ENCODE measurements around the gene BPIFB1. TPM values are rescaled to one million over a fixed set of nuclear protein-coding genes. Genes with fewer than 3 reads are reported as not detected.

Gene BPIFB1
- polyA plus RNA-seq, 6 donors from 2014 or later: not detected

DNA sequence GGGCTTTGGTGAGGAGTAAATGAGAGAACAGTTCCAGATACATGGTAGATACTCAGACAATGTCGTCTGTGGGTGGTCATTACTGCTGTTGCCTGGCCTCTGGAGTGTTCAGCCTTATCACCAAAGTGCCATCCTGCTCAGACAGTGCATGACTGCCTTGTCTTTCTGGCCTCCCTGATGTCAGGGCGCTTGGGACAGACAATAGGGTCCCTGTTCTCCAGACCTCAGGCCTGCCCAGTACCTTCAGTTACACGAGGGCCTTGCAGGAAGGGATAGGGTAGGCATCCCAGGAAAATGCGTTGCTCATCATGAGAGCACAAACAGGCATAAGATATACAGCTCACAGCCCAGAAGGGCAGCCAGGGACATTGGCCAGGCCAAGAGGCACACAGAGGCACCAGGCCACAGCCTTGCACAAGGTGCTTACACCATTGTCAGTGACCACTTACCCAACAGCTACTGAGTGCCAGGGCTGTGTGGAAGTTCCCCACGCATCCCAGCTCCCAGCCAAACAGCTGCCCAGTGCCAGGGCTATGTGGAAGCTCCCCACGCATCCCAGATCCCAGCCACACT is 27.4 kb downstream of the BPIFB1 start:
- no peaks in the 10 kb centered on the region for H3K4me1 Mint-ChIP-seq
- no peaks in the 10 kb centered on the region for H3K36me3 Mint-ChIP-seq
- peaks cover 4 to 13% (median 7%) of the 10 kb centered on the region in 3 donors for H3K27me3 Mint-ChIP-seq
- no peak overlapping the region for H3K4me3 Mint-ChIP-seq
- H3K9me3 Mint-ChIP-seq: peaks cover 0 to 2% (median 0%) of the 10 kb centered on the region in 7 donors
- ATAC-seq (ENCODE audit: low read depth in 2 of 2) (no peak), DNase-seq (no peak)
- H3K27ac Mint-ChIP-seq: no peak overlapping the region

DNA sequence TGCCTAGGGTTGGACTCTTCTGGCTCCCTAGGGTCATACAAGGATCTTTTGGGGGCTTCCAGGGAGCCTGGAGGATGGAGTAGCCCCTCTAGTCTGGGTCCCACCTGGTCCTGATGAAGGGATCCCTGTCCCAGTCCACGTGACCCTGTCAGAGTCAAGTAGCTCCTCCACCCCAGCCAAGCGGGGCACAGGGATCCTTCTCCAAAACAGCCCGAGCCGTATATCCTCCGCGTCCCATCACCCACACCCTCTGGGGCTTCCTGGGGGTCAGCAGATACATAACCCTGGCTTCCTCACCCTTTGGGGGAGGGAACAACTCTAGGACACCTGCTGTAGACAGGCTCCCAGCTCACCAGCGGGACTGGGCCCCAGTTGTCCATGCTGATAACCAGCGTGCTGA is 28.0 kb downstream of the BPIFB1 start:
- no peak for DNase-seq
- no peaks in the 10 kb centered on the region for H3K4me1 Mint-ChIP-seq
- ATAC-seq (ENCODE audit: low read depth in 2 of 2): no peak
- H3K9me3 Mint-ChIP-seq: peaks cover 0 to 2% (median 0%) of the 10 kb centered on the region in 7 donors
- H3K27me3 Mint-ChIP-seq: peaks cover 4 to 13% (median 7%) of the 10 kb centered on the region in 3 donors
- no peaks in the 10 kb centered on the region for H3K36me3 Mint-ChIP-seq
- peak overlapping the region in 1 of 6 donors; percentile 26 for H3K27ac Mint-ChIP-seq
- H3K4me3 Mint-ChIP-seq: no peak overlapping the region

DNA sequence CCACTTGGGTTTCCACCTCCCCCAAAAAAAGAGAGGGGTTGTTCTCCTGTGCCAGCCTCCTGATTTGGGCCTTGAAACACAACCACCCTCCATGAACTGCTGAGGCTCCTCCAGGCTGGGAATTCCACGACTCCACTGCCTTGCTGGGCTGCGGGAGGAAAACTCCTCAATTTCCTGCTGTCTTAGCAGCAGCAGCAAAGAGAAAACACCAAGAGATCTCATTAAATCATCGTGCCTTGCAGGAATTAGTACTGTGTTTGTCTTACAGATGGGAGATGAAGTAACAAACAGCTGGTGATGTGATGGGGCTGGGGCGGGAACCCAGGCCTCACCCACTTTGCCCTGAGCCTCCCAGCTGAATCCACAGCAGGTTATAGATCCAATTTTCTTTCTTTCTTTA is 29.0 kb downstream of the BPIFB1 start:
- H3K27ac Mint-ChIP-seq: no peak overlapping the region
- no peak overlapping the region for H3K4me3 Mint-ChIP-seq
- no peak for ATAC-seq (ENCODE audit: low read depth in 2 of 2)
- DNase-seq: no peak
- H3K4me1 Mint-ChIP-seq: no peaks in the 10 kb centered on the region
- no peaks in the 10 kb centered on the region for H3K36me3 Mint-ChIP-seq
- H3K9me3 Mint-ChIP-seq: peaks cover 0 to 2% (median 0%) of the 10 kb centered on the region in 7 donors
- peaks cover 4 to 14% (median 11%) of the 10 kb centered on the region in 3 donors for H3K27me3 Mint-ChIP-seq

DNA sequence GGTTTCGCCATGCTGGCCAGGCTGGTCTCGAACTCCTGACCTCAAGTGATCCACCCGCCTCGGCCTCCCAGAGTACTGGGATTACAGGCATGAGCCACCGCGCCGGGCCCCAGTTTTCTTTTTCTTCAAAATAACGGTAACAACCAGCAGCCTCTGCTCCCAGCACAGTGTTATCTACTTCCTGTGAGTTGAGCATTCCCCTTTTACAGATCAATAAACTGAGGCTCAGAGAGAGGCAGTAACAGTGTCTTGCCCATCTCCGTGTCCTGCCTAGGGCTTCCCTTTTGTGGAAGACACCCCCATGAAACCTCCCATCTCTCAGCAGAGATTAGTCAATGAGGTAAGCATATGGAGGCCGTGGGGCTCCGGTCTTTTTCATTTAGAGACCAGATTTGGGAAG is 29.6 kb downstream of the BPIFB1 start:
- ATAC-seq (ENCODE audit: low read depth in 2 of 2) (no peak), DNase-seq (no peak)
- Mint-ChIP-seq H3K27ac (no peak overlapping the region), H3K4me3 (no peak overlapping the region), H3K36me3 (no peaks in the 10 kb centered on the region), H3K9me3 (no peaks in the 10 kb centered on the region), H3K4me1 (no peaks in the 10 kb centered on the region), H3K27me3 (peaks cover 4 to 20% (median 13%) of the 10 kb centered on the region in 3 donors)

DNA sequence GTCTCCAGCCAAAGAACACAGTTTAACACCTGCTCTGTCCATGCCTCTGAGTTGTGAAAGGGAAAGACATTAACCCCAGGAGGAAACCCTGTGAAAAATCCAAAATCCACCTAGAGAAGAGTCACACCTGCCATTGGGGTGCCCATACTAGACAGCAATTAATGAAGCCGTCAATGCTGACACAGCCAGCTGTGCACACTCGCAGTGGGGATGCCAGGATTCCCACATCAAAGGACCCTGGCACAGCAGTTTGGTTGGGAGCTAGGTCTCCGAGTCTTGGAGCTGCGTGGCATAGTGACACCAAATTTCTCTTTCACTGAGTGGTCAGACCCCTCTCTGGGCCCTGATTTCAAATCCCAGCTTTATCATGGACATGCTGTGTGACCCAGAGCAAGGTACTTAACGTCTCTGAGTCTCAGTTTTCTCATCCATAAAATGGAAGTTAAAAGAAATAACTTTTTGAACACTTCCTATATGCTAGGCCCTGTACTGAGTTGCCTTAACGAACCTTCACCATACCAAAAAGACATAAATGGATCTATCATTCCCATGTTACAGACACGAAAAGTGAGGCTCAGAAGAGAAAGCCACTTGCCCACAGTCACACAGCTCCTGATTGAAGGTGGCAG is 30.8 kb downstream of the BPIFB1 start:
- Mint-ChIP-seq H3K27me3 (peaks cover 1 to 24% (median 21%) of the 10 kb centered on the region in 3 donors), H3K36me3 (no peaks in the 10 kb centered on the region), H3K27ac (no peak overlapping the region), H3K4me1 (no peaks in the 10 kb centered on the region), H3K4me3 (no peak overlapping the region), H3K9me3 (no peaks in the 10 kb centered on the region)
- ATAC-seq (ENCODE audit: low read depth in 2 of 2): no peak
- DNase-seq: no peak

DNA sequence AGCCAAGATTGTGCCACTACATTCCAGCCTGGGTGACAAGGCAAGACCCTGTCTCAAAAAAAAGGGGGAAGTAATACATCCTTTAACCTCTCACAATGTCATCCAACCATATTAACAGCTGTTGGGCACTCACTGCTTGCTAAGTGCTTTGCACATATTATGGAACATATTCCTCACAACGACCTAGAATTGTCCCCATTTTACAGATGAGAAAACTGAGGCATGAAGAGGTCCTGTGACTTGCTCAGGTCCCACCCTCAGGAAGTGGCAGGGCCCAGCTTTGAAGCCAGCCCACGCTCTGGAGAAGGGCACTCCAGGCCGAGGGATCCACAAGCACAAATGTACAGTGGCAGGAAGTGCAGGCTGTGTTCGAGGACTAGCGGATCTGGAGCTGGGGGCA is 33.3 kb downstream of the BPIFB1 start:
- no peaks in the 10 kb centered on the region for H3K9me3 Mint-ChIP-seq
- no peaks in the 10 kb centered on the region for H3K36me3 Mint-ChIP-seq
- no peak overlapping the region for H3K4me3 Mint-ChIP-seq
- no peaks in the 10 kb centered on the region for H3K4me1 Mint-ChIP-seq
- peaks cover 0 to 30% (median 25%) of the 10 kb centered on the region in 3 donors for H3K27me3 Mint-ChIP-seq
- ATAC-seq (ENCODE audit: low read depth in 2 of 2) (no peak), DNase-seq (no peak)
- H3K27ac Mint-ChIP-seq: no peak overlapping the region

DNA sequence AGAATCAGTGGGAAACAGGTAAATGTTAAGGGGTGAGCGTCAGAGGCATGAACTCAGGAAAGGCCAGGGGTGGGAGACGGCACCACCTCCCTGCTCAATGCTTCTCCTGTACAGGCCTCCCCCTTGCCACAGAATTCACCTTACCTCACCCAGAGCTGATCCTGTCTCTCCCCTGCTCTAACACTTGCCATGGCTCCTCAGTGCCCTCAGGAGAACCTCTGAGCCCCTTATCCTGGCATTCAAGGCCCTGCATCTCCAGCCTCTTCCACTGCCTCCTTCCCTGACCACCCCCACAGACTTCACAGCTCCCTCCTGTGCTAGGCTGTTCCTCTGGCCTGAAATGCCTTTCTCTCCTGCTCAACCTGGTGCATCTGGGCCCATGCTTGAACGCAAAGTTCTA is 33.9 kb downstream of the BPIFB1 start:
- Mint-ChIP-seq H3K9me3 (no peaks in the 10 kb centered on the region), H3K4me3 (no peak overlapping the region), H3K27ac (peak overlapping the region in 1 of 6 donors; percentile 40), H3K36me3 (no peaks in the 10 kb centered on the region), H3K27me3 (peaks cover 0 to 25% (median 25%) of the 10 kb centered on the region in 3 donors), H3K4me1 (no peaks in the 10 kb centered on the region)
- no peak for ATAC-seq (ENCODE audit: low read depth in 2 of 2)
- no peak for DNase-seq

DNA sequence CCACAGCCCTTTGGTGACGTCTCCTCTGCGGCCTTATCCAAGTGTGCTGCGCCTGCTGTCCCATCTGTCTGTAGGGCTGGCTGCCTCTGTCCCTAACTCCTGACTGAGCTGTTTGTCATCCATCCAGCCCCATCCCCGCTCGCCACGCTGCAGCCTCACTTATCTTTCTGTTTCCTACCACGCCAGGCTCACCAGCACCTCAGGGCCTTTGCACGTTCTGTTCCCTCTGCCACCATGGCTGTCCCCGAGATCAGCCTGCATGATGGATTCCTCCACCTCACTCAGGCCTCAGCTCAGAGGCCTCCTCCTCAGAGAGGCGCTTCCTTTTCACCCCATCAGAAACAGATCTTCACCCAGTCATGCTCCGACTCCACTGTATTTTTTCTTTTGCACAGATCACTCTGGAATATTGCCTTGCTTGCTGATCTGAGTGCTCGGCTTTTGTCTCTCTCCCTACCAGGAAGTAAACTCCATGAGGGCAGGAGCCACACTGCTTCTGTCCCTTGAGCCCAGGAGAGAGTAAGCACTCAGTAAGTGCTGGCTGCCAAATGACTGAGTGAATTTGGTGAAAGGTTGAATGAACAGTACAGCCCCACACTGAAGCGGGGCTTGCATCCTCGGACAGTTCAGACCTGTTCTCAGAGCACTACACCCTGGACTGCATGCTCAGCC is 34.5 kb downstream of the BPIFB1 start:
- Mint-ChIP-seq H3K27me3 (peaks cover 0 to 29% (median 28%) of the 10 kb centered on the region in 3 donors), H3K4me1 (no peaks in the 10 kb centered on the region), H3K36me3 (no peaks in the 10 kb centered on the region), H3K9me3 (no peaks in the 10 kb centered on the region), H3K4me3 (no peak overlapping the region), H3K27ac (peak overlapping the region in 2 of 6 donors; percentile 40 to 47)
- DNase-seq: no peak
- no peak for ATAC-seq (ENCODE audit: low read depth in 2 of 2)

DNA sequence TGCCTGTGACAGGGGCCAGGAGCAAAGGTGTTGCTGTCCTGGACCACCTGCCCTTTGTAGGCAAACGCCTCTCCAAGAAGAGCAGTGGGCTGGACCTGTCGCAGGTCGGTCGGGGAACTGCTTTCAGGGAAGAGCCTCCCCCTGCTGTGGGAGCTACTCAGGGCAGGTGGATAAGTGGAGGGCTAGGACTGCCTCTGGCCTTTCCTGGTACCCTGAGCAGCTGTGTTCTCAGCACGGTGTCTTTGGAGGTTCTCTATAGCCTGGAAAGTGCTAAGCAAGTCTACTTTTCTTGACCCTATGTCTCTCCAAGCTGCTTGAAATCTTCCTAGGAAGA is 35.0 kb downstream of the BPIFB1 start:
- H3K27me3 Mint-ChIP-seq: peaks cover 0 to 34% (median 33%) of the 10 kb centered on the region in 3 donors
- no peaks in the 10 kb centered on the region for H3K9me3 Mint-ChIP-seq
- no peak overlapping the region for H3K4me3 Mint-ChIP-seq
- H3K27ac Mint-ChIP-seq: no peak overlapping the region
- H3K36me3 Mint-ChIP-seq: no peaks in the 10 kb centered on the region
- H3K4me1 Mint-ChIP-seq: no peaks in the 10 kb centered on the region
- no peak for DNase-seq
- ATAC-seq (ENCODE audit: low read depth in 2 of 2): no peak

DNA sequence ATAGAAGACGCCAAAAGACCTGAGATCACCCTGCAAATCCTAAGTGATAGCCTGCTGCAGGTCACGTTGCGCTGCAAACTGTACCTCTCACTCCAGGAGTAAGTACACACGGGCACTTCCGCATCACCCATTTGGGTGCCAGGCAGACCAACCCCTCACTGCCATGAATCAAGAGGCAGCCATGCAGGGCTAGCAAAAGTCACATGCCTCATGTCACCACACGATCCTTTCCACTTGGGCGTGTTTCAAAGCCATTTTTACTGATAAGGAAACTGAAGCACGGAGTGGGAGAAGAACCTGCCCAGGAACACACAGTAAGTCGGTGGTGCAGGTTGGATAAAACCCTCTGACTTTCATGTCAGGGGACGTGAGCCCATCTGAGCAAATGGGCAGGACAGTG is 37.0 kb downstream of the BPIFB1 start:
- no peaks in the 10 kb centered on the region for H3K9me3 Mint-ChIP-seq
- ATAC-seq (ENCODE audit: low read depth in 2 of 2) (no peak), DNase-seq (no peak)
- H3K27me3 Mint-ChIP-seq: peaks cover 0 to 41% (median 37%) of the 10 kb centered on the region in 3 donors
- H3K4me3 Mint-ChIP-seq: no peak overlapping the region
- H3K4me1 Mint-ChIP-seq: no peaks in the 10 kb centered on the region
- H3K36me3 Mint-ChIP-seq: no peaks in the 10 kb centered on the region
- H3K27ac Mint-ChIP-seq: no peak overlapping the region

DNA sequence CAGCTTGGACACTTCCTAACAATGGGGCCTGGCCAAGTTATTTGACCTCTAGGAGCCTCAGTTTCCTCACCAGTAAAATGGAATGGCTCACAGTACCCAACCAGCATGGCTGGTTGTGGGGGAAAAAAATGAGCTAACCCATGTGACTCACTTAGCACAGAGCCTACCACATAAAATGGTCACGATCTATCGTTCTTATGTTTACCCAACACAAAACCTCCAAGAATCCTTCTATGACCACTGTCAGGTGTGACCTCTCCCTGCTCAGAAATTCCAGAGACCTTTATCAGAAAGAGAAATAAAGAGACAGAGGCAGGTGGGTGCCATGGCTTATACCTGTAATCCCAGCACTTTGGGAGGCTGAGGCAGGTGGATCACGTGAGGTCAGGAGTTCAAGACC is 39.4 kb downstream of the BPIFB1 start:
- H3K9me3 Mint-ChIP-seq: no peaks in the 10 kb centered on the region
- peaks cover 6 to 39% (median 34%) of the 10 kb centered on the region in 3 donors for H3K27me3 Mint-ChIP-seq
- no peaks in the 10 kb centered on the region for H3K4me1 Mint-ChIP-seq
- ATAC-seq (ENCODE audit: low read depth in 2 of 2) (no peak), DNase-seq (no peak)
- H3K27ac Mint-ChIP-seq: no peak overlapping the region
- no peaks in the 10 kb centered on the region for H3K36me3 Mint-ChIP-seq
- no peak overlapping the region for H3K4me3 Mint-ChIP-seq

DNA sequence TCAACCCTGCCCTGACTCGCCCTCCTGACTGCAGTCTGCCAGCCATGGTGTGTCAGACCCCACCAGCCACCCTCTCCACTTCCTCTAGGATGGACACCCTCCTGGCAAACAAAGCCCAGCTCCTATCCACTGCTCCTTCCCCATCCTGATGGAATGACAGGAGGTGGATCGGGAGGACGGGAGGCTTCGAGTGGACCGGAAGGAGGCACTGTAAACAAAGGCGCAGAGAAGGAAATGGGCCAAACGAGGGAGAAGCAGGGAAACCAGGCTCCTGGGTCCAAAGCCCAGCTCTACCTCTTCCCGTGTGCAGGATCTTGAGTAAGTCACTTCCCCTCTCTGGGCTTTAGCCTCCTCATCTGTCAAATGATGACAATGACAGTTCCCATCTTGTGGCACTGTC is 40.2 kb downstream of the BPIFB1 start:
- no peaks in the 10 kb centered on the region for H3K9me3 Mint-ChIP-seq
- no peak overlapping the region for H3K27ac Mint-ChIP-seq
- no peaks in the 10 kb centered on the region for H3K36me3 Mint-ChIP-seq
- ATAC-seq (ENCODE audit: low read depth in 2 of 2): no peak
- no peak for DNase-seq
- no peaks in the 10 kb centered on the region for H3K4me1 Mint-ChIP-seq
- H3K27me3 Mint-ChIP-seq: peaks cover 6 to 40% (median 28%) of the 10 kb centered on the region in 3 donors
- H3K4me3 Mint-ChIP-seq: no peak overlapping the region

DNA sequence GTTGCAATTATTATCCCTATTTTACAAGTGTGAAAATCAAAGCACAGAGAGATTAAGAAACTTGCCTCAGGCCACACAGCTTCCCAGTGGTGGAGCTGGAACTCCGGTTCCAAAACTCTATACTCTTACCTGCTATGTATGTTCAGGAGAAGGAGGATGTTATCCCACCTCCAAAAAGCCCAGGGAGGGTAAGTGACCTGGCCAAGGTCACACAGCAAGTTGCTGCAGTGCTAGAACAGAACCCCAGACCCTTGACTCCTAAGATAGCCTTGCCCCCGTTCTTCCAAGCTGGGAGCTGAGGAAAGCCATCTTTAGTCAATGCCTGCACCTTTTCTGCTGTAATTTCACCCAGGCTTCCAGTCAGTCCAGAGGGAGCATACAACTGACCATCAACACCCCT is 42.3 kb downstream of the BPIFB1 start:
- DNase-seq (no peak), ATAC-seq (ENCODE audit: low read depth in 2 of 2) (no peak)
- Mint-ChIP-seq H3K27me3 (peaks cover 6 to 47% (median 29%) of the 10 kb centered on the region in 3 donors), H3K9me3 (no peaks in the 10 kb centered on the region), H3K4me1 (no peaks in the 10 kb centered on the region), H3K36me3 (no peaks in the 10 kb centered on the region), H3K4me3 (no peak overlapping the region), H3K27ac (no peak overlapping the region)

Measured in naive B cell (primary cell).